CD14-positive monocyte (primary cell): ENCODE measurements around the gene RITA1. TPM values are rescaled to one million over a fixed set of nuclear protein-coding genes. Genes with fewer than 3 reads are reported as not detected.

ENCODE experiments used
- DNase-seq, 3 donors: peaks; one replicate each; pipeline ENCODE4 v3.0.0-alpha.2; 2011 to 2022
- H2AFZ ChIP-seq: 2 replicates; pipeline ENCODE4 v1.6.0; 2012; ENCODE audit warnings: mild to moderate bottlenecking, low read depth, low read length, inconsistent platforms; ENCODE audit not compliant: insufficient read depth, poor library complexity, severe bottlenecking
- H3K27ac ChIP-seq, 2 donors: 1 replicate in 1 of 2; 2 replicates in 1 of 2; pipeline ENCODE4 v1.5.1; 2012 to 2013; ENCODE audit warnings: low read length in 2 of 2, control low read depth in 1 of 2, inconsistent platforms in 1 of 2, low read depth in 1 of 2, mild to moderate bottlenecking in 1 of 2
- H3K27me3 ChIP-seq, 2 donors: one replicate each; pipeline versions ENCODE4 v1.6.0 to v1.6.1; 2011 to 2013; ENCODE audit warnings: low read length in 2 of 2; ENCODE audit not compliant: control insufficient read depth in 2 of 2, insufficient read depth in 2 of 2
- H3K36me3 ChIP-seq, 2 donors: replicated peaks in 1 of 2; 1 replicate in 1 of 2; 2 replicates in 1 of 2; pipeline versions ENCODE4 v1.5.1 to v1.6.1; 2012 to 2013; ENCODE audit warnings: low read length in 2 of 2, control low read depth in 1 of 2, inconsistent platforms in 1 of 2, mild to moderate bottlenecking in 1 of 2; ENCODE audit not compliant: insufficient read depth in 2 of 2, control insufficient read depth in 1 of 2
- H3K4me1 ChIP-seq, 2 donors: 1 replicate in 1 of 2; 2 replicates in 1 of 2; pipeline versions ENCODE4 v1.5.1 to v1.6.1; 2012 to 2013; ENCODE audit warnings: low read length in 2 of 2, control low read depth in 1 of 2, inconsistent platforms in 1 of 2, mild to moderate bottlenecking in 1 of 2, moderate library complexity in 1 of 2; ENCODE audit not compliant: insufficient read depth in 2 of 2, control insufficient read depth in 1 of 2
- H3K4me2 ChIP-seq: replicated peaks from 2 replicates; pipeline ENCODE3; 2012; ENCODE audit warnings: low read length, moderate library complexity, mild to moderate bottlenecking; ENCODE audit not compliant: poor library complexity, severe bottlenecking; ENCODE audit errors: extremely low read depth
- H3K4me3 ChIP-seq, 3 experiments: fragments of 200-600 bp in 1 of 3; sonication (generic) in 1 of 3; replicated peaks in 1 of 3; 1 replicate in 2 of 3; 2 replicates in 1 of 3; pipeline ENCODE4 v1.5.1; 2011 to 2013; ENCODE audit warnings: low read length in 3 of 3, mild to moderate bottlenecking in 3 of 3, control low read depth in 2 of 3, low read depth in 2 of 3, inconsistent platforms in 1 of 3, moderate library complexity in 1 of 3
- H3K79me2 ChIP-seq: 2 replicates; pipeline ENCODE4 v1.6.0; 2012; ENCODE audit warnings: mild to moderate bottlenecking, control low read depth, inconsistent platforms, low read length, moderate library complexity; ENCODE audit not compliant: insufficient read depth
- H3K9ac ChIP-seq: 2 replicates; pipeline ENCODE4 v1.6.0; 2017; ENCODE audit warnings: low read length, mild to moderate bottlenecking; ENCODE audit not compliant: insufficient read depth, poor library complexity, severe bottlenecking
- H3K9me3 ChIP-seq, 2 donors: replicated peaks in 1 of 2; 1 replicate in 1 of 2; 2 replicates in 1 of 2; pipeline versions ENCODE4 v1.5.1 to v1.6.1; 2012 to 2013; ENCODE audit warnings: low read length in 2 of 2, control low read depth in 1 of 2; ENCODE audit not compliant: control insufficient read depth in 1 of 2, insufficient read depth in 1 of 2
- H4K20me1 ChIP-seq: 2 replicates; pipeline ENCODE4 v1.6.0; 2012; ENCODE audit warnings: mild to moderate bottlenecking, low read length, control low read depth, moderate library complexity; ENCODE audit not compliant: insufficient read depth
- H3K27ac Mint-ChIP-seq, 7 donors: one replicate each; pipeline ENCODE4 v1.8.0; 2020; ENCODE audit warnings: mild to moderate bottlenecking in 7 of 7, mixed read lengths in 7 of 7, moderate library complexity in 6 of 7, inconsistent platforms in 2 of 7
- H3K27me3 Mint-ChIP-seq, 3 donors: one replicate each; pipeline ENCODE4 v1.8.0; 2021 to 2022; ENCODE audit warnings: low read depth in 3 of 3, mild to moderate bottlenecking in 3 of 3, mixed read lengths in 3 of 3, moderate library complexity in 3 of 3, inconsistent platforms in 1 of 3
- H3K36me3 Mint-ChIP-seq, 2 donors: one replicate each; pipeline ENCODE4 v1.8.0; 2020; ENCODE audit warnings: mixed read lengths in 2 of 2, inconsistent platforms in 1 of 2, mild to moderate bottlenecking in 1 of 2
- H3K4me1 Mint-ChIP-seq: one replicate; pipeline ENCODE4 v1.8.0; 2020; ENCODE audit warnings: mild to moderate bottlenecking, mixed read lengths
- H3K4me3 Mint-ChIP-seq, 2 donors: one replicate each; pipeline ENCODE4 v1.8.0; 2020; ENCODE audit warnings: mild to moderate bottlenecking in 2 of 2, mixed read lengths in 2 of 2, moderate library complexity in 1 of 2
- H3K9me3 Mint-ChIP-seq, 7 donors: one replicate each; pipeline ENCODE4 v1.8.0; 2020 to 2022; ENCODE audit warnings: mixed read lengths in 7 of 7, mild to moderate bottlenecking in 6 of 7, moderate library complexity in 6 of 7, inconsistent platforms in 2 of 7
- CTCF ChIP-seq: fragments of 200-600 bp; IDR thresholded peaks from one replicate; pipeline ENCODE4 v1.8.0; 2022; ENCODE audit warnings: antibody characterized with exemption, mild to moderate bottlenecking
- WGBS: methylation state at CpG from one replicate; pipeline ENCODE4 v1.1.5; 2013; ENCODE audit warnings: missing lambda C conversion rate; ENCODE audit not compliant: insufficient coverage; 5-methylcytosine and 5-hydroxymethylcytosine counted together
- intact Hi-C, 2 donors: fragments of 100-400 bp; cut with micrococcal nuclease; formaldehyde crosslinking; loops; one replicate each; pipeline versions ENCODE4 v1.15.0 to v1.15.1; 2023
- polyA plus RNA-seq, 3 donors: library from polyadenylated mRNA; depleted of rRNA in 1 of 3; unstranded in 2 of 3; stranded (reverse) in 1 of 3; fragments of 300-500 nt in 2 of 3; fragments of >200 nt in 1 of 3; fragmentation: Illumina TruSeq in 2 of 3; gene quantifications; 1 replicate in 2 of 3; 2 replicates in 1 of 3; pipeline ENCODE4 v1.2.3, GENCODE V29; 2012 to 2021

The RITA1 gene
- polyA plus RNA-seq, 3 donors: 4.9 to 17.6 (median 16.4) TPM

GRCh38 chr12:113234483-113234882 lies 49.0 kb downstream of the RITA1 start:
- Mint-ChIP-seq H3K27me3 (no peaks in the 10 kb centered on the region), H3K9me3 (no peaks in the 10 kb centered on the region), H3K36me3 (peaks cover 57 to 74% of the 10 kb centered on the region in 2 donors), H3K4me1 (peaks cover 90% of the 10 kb centered on the region), H3K27ac (peak overlapping the region in 5 of 7 donors; percentile 6 to 100 (median 98)), H3K4me3 (no peak overlapping the region)
- TF ChIP-seq CTCF: no peak
- H3K4me2 ChIP-seq: no peak overlapping the region
- no peak overlapping the region for H2AFZ ChIP-seq
- peaks cover 74% of the 10 kb centered on the region for H3K79me2 ChIP-seq
- 100% methylated on average over 1 of the region's 4 CpGs for WGBS
- peaks cover 10% of the 10 kb centered on the region for H4K20me1 ChIP-seq
- H3K4me3 ChIP-seq: no peak overlapping the region
- peaks cover 30 to 55% of the 10 kb centered on the region in 2 donors for H3K36me3 ChIP-seq
- peaks cover 89 to 98% of the 10 kb centered on the region in 2 donors for H3K4me1 ChIP-seq
- no peaks in the 10 kb centered on the region for H3K27me3 ChIP-seq
- no peak for DNase-seq
- no peak overlapping the region for H3K9ac ChIP-seq
- H3K9me3 ChIP-seq: no peaks in the 10 kb centered on the region
- intact Hi-C loops: no loop called here
- H3K27ac ChIP-seq: peak overlapping the region in 1 of 2 donors; percentile 99

- Histone ChIP-seq H3K79me2 (peaks cover 75% of the 10 kb centered on the region), H3K4me1 (peaks cover 89 to 98% of the 10 kb centered on the region in 2 donors), H3K4me2 (no peak overlapping the region), H4K20me1 (peaks cover 11% of the 10 kb centered on the region), H3K27me3 (no peaks in the 10 kb centered on the region), H3K9me3 (no peaks in the 10 kb centered on the region), H2AFZ (no peak overlapping the region), H3K27ac (peak overlapping the region; percentile 67 to 77), H3K4me3 (peak overlapping the region in 1 of 3 experiments; percentile 29), H3K36me3 (peaks cover 23 to 53% of the 10 kb centered on the region in 2 donors), H3K9ac (no peak overlapping the region)
- no peak for DNase-seq
- intact Hi-C loops: loop anchor here (2.0 to 5.0 kb wide), 4 partner anchors 13 to 39 kb away; no protein-coding TSS in a partner anchor
- no peak for TF ChIP-seq CTCF
- H3K27me3 Mint-ChIP-seq: peaks cover 0 to 3% (median 0%) of the 10 kb centered on the region in 3 donors
- peak overlapping the region; percentile 26 to 96 (median 92) for H3K27ac Mint-ChIP-seq
- peaks cover 55 to 70% of the 10 kb centered on the region in 2 donors for H3K36me3 Mint-ChIP-seq
- peaks cover 90% of the 10 kb centered on the region for H3K4me1 Mint-ChIP-seq
- H3K9me3 Mint-ChIP-seq: no peaks in the 10 kb centered on the region
- H3K4me3 Mint-ChIP-seq: peak overlapping the region in 1 of 2 donors; percentile 65
- WGBS: 97% methylated on average over 5 of the region's 6 CpGs
These were observed 50.5 kb downstream of the RITA1 start for GRCh38 chr12:113235976-113236375.
